Activated T-helper 2 cell treated with anti-CD3 and anti-CD28 coated beads, Interferon-gamma antibody, Interleukin-2, Interleukin-4, amounts not matched to agents 10 μg/mL and 5 μg/mL and 100 μg/mL, durations not matched to agents 14 hours and 24 hours and 36 hours (primary cell): ENCODE measurements around the gene LRRC34. TPM values are rescaled to one million over a fixed set of nuclear protein-coding genes. Genes with fewer than 3 reads are reported as not detected.

Experiments
- DNase-seq: peaks from one replicate; pipeline ENCODE4 v3.0.0; 2021; ENCODE audit warnings: low spot score
- H3K27ac Mint-ChIP-seq: one replicate; pipeline ENCODE4 v1.8.0; 2021; ENCODE audit warnings: mixed read lengths
- H3K27me3 Mint-ChIP-seq: one replicate; pipeline ENCODE4 v1.8.0; 2021; ENCODE audit warnings: low read depth, mixed read lengths
- H3K36me3 Mint-ChIP-seq: one replicate; pipeline ENCODE4 v1.8.0; 2021; ENCODE audit warnings: low read depth, mixed read lengths
- H3K4me1 Mint-ChIP-seq: one replicate; pipeline ENCODE4 v1.8.0; 2021; ENCODE audit warnings: low read depth, mixed read lengths
- H3K4me3 Mint-ChIP-seq: one replicate; pipeline ENCODE4 v1.8.0; 2021; ENCODE audit warnings: low read depth, mild to moderate bottlenecking, moderate library complexity, mixed read lengths
- H3K9me3 Mint-ChIP-seq: one replicate; pipeline ENCODE4 v1.8.0; 2021; ENCODE audit warnings: mixed read lengths
- intact Hi-C: fragments of 100-400 bp; cut with micrococcal nuclease; formaldehyde crosslinking; loops from one replicate; pipeline ENCODE4 v1.15.1; 2023
- total RNA-seq: library from RNA; stranded (reverse); gene quantifications from 2 replicates; pipeline ENCODE4 v1.2.3, GENCODE V29; 2022

The LRRC34 gene, protein sequence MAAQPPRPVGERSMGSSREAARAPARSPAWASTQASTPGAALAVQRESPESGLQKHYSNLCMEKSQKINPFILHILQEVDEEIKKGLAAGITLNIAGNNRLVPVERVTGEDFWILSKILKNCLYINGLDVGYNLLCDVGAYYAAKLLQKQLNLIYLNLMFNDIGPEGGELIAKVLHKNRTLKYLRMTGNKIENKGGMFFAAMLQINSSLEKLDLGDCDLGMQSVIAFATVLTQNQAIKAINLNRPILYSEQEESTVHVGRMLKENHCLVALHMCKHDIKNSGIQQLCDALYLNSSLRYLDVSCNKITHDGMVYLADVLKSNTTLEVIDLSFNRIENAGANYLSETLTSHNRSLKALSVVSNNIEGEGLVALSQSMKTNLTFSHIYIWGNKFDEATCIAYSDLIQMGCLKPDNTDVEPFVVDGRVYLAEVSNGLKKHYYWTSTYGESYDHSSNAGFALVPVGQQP
- 5.6 and 5.9 TPM in 2 replicates for total RNA-seq

DNA sequence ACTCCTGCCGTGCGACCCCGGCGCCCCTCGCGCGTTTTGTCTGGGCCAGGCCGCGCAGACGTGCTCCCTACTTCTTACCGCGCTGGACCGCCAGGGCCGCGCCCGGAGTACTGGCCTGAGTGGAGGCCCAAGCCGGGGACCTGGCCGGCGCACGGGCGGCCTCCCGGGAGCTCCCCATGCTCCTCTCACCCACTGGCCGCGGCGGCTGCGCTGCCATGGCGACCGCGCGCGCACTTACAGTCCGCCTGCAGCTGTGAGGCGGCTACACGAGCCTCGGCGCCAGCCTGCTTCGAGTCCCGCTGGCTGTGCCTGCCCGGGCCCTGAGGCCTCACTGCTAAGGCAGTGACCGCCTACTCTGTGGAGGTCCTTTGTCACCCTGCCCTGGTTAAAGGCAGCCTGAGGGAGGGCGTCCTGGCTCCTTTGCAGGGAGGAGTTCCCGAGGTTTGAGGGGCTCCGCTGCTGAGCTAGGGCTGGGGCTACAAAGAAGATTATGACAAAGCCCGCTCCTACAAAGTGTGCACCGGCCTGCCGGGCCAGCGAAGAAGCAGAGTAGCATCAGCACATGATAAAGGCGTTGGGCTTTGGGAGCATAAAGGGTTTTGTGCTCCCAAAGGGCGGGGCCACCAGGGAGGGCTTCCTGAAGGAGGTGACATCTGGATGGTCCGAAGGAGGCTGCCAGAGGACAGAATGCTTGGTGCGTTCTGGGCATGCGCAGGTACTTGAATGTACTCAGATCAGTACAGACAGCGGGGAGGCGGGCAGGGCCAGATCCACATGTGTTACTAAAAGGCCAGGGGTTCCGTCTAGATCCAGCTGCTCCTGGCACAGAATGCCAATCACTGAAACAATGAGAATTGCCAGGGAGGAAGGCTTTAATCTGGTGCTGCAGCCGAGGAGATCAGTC lies at the start of gene LRRC34, which contains the start of gene LRRIQ4:
TSS of gene LRRC34 (minus strand) at position 573 of the 904 bp plus-strand sequence. CDS start at position 217, 356 bp downstream.
TSS of gene LRRIQ4 (plus strand) at position 539 of the 904 bp plus-strand sequence. CDS start 9,052 bp downstream, outside the sequence.
- peak within 1 kb of the TSS; percentile 95 for H3K27ac Mint-ChIP-seq
- peaks cover 14% of the 10 kb centered on the region for H3K36me3 Mint-ChIP-seq
- peaks cover 15% of the 10 kb centered on the region for H3K27me3 Mint-ChIP-seq
- DNase-seq = peak; percentile 66
- intact Hi-C loops = loop anchor here (1.0 to 5.0 kb wide), 5 partner anchors 39 to 368 kb away; partner anchors contain the start of genes MYNN, PHC3, SEC62 and TERC
- peaks cover 37% of the 10 kb centered on the region for H3K4me1 Mint-ChIP-seq
- peak within 1 kb of the TSS; percentile 87 for H3K4me3 Mint-ChIP-seq
- peaks cover 24% of the 10 kb centered on the region for H3K9me3 Mint-ChIP-seq

DNA sequence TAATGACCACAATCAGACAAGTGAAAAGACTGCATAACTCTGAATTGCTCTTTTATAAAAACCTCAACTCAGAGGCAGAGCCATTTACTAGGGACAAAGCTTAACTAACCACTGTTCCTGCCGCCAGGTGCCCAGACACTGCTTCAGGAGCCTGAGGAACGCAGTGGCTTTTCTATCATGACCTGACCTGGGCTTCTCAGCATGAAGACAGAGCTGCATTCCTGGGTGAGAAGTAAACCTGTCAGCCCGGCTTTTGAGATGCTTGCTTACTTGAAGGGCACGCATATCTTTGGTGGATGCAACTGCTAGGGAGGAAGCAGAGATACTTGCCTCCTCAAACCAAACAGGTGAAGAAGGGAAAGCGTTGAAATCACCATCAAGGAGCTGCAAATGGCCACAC lies 49.2 kb upstream of the LRRC34 start:
- H3K27me3 Mint-ChIP-seq = peaks cover 30% of the 10 kb centered on the region
- DNase-seq = no peak
- H3K9me3 Mint-ChIP-seq = no peaks in the 10 kb centered on the region
- no peak overlapping the region for H3K27ac Mint-ChIP-seq
- no peak overlapping the region for H3K4me3 Mint-ChIP-seq
- peaks cover 11% of the 10 kb centered on the region for H3K4me1 Mint-ChIP-seq
- no peaks in the 10 kb centered on the region for H3K36me3 Mint-ChIP-seq
- intact Hi-C loops = loop anchor here (2.0 to 5.0 kb wide), 3 partner anchors 50 to 105 kb away; partner anchors contain the start of genes LRRC34, LRRIQ4 and SEC62

DNA sequence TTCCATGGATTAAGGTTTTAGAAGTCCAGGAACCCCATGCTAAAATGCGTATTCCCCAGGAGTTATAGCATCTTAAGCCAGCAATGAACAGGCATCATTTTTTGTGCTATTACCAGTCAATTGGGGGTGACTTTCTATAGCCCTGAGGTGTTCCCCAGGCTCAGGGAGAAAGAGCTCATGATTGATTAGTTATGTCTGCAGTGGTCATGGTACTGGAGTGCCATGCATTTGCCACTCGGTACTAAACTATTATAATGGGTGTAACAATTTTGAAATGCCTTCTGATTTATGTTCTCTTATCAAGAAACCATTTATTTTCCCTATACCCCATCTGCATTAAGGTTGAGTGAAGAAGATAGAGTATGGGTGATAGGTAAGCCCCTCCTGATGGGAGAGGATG lies 45.1 kb upstream of the LRRC34 start:
- H3K4me3 Mint-ChIP-seq = no peak overlapping the region
- no peaks in the 10 kb centered on the region for H3K36me3 Mint-ChIP-seq
- peaks cover 30% of the 10 kb centered on the region for H3K27me3 Mint-ChIP-seq
- no peak overlapping the region for H3K27ac Mint-ChIP-seq
- H3K9me3 Mint-ChIP-seq = no peaks in the 10 kb centered on the region
- intact Hi-C loops = no loop called here
- H3K4me1 Mint-ChIP-seq = no peaks in the 10 kb centered on the region
- DNase-seq = no peak

DNA sequence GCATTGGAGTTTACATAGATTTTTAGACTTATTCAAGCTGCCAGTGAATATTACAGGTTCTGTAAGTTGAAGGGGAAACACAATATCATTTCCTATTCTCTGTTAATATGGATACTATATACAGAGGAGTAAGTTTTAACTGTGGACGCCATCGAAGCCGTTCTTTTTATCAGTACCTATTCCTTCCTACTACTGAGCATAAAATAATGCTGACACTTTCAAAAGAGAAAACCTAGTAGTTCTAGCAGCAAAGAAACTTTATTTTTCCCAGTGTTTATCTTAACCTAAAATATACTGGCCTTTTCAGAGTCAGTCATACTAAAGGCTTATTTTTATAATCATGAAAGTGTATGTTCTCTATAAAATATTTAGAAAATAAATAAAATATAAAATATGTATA lies 42.8 kb upstream of the LRRC34 start:
- H3K9me3 Mint-ChIP-seq = no peaks in the 10 kb centered on the region
- H3K27me3 Mint-ChIP-seq = peaks cover 23% of the 10 kb centered on the region
- intact Hi-C loops = no loop called here
- no peak overlapping the region for H3K27ac Mint-ChIP-seq
- no peaks in the 10 kb centered on the region for H3K4me1 Mint-ChIP-seq
- H3K4me3 Mint-ChIP-seq = no peak overlapping the region
- no peaks in the 10 kb centered on the region for H3K36me3 Mint-ChIP-seq
- DNase-seq = no peak

DNA sequence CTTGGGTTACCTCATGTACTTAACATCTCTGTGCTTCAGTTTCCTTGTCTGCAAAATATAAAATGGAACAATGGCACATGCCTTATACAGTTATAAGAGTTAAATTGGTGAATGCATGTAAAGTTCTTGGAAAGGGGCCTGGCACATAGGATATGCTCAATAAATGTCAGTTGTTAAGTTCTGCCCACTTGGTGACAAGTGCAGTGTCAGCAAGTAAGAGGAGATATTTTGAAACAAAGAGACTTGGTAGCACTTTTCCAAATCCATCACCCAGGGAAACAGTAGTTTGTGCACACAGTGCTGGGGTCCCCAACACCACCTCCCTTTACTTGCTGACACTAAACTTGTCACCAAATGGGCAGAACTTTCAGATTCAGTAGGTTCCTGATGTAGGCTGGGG lies 37.9 kb upstream of the LRRC34 start:
- intact Hi-C loops = no loop called here
- Mint-ChIP-seq H3K4me1 (no peaks in the 10 kb centered on the region), H3K36me3 (no peaks in the 10 kb centered on the region)

DNA sequence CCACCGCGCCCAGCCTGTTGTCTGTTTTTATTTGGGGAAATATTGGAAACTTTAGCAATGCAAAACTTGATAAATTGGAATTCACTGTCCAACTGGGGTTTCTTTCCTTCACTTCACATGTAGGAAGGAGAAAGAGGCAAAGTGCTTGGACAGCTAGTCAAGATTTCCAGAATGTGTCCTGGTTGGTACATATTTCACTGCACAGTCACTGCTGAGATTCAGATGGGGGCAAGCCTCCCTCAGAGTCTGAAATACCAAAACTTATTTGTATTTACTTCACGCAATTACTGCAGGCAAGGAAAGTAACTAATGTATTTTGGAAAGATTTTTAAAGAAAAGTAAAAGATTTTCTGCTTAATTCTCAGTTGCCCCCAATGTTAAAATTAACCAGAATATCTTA lies 36.0 kb upstream of the LRRC34 start:
- Mint-ChIP-seq H3K9me3 (no peaks in the 10 kb centered on the region), H3K4me3 (no peak overlapping the region), H3K36me3 (no peaks in the 10 kb centered on the region), H3K27ac (no peak overlapping the region), H3K4me1 (no peaks in the 10 kb centered on the region), H3K27me3 (peaks cover 17% of the 10 kb centered on the region)
- intact Hi-C loops = no loop called here
- no peak for DNase-seq

More for the DNA sequence above, 37.9 kb upstream of the LRRC34 start:
- H3K9me3 Mint-ChIP-seq = no peaks in the 10 kb centered on the region
- H3K27me3 Mint-ChIP-seq = peaks cover 18% of the 10 kb centered on the region
- DNase-seq = no peak
- no peak overlapping the region for H3K27ac Mint-ChIP-seq
- H3K4me3 Mint-ChIP-seq = no peak overlapping the region

DNA sequence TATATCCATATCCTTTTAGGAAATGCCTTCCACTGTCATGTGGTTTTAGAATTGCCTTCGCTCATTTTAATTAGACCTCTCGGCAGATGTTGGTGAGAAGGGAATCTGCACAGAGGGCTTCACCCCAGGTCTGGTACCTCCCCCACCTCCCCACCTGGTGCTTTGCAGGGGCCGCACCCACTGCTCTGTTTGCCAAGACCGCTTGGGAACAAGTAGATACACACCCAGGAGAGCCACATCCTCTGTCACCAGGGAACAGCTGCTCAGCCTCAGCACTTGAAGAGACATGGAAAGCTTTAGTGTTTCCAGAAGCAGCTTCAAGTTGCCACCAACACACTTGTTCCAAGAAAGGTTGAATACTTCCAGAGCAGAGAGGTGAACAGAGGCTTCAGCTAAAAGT lies 35.2 kb upstream of the LRRC34 start:
- intact Hi-C loops = no loop called here

DNA sequence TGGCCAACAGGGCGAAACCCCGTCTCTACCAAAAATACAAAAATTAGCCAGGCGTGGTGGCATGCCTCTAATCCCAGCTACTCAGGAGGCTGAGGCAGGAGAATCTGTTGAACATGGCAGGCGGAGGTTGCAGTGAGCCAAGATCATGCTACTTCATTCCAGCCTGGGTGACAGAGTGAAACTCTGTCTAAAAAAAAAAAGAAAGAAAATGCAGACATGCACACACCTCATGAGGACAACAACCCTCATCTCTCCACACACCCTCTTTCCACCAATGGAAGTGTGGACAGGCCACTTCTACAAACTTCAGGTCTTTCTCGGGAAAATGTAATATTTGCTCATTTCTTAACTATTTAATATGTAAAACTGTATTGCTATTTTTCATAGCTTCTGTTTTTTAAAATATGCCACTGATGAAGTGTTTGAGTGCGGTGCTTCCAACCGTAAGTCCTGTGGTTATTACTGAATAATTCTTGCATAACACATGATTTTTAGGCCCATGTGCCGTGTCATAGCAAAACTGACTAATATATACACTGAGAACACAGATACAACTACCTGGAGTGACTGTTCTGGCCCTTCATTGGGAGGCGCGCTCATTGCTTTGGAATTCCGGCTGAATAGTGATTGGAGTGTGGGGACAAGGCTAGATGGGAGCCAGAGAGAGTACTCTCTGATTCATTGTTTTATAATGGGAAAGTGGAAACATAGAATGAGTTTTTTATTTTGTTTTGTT lies 33.9 kb upstream of the LRRC34 start:
- Mint-ChIP-seq H3K4me1 (no peaks in the 10 kb centered on the region), H3K27ac (no peak overlapping the region), H3K36me3 (no peaks in the 10 kb centered on the region), H3K9me3 (no peaks in the 10 kb centered on the region), H3K27me3 (peaks cover 22% of the 10 kb centered on the region), H3K4me3 (no peak overlapping the region)
- intact Hi-C loops = no loop called here
- no peak for DNase-seq

More for the DNA sequence above, 35.2 kb upstream of the LRRC34 start:
- H3K36me3 Mint-ChIP-seq = no peaks in the 10 kb centered on the region
- H3K4me3 Mint-ChIP-seq = no peak overlapping the region
- no peak for DNase-seq
- no peaks in the 10 kb centered on the region for H3K4me1 Mint-ChIP-seq
- H3K9me3 Mint-ChIP-seq = no peaks in the 10 kb centered on the region
- H3K27me3 Mint-ChIP-seq = peaks cover 20% of the 10 kb centered on the region
- no peak overlapping the region for H3K27ac Mint-ChIP-seq

DNA sequence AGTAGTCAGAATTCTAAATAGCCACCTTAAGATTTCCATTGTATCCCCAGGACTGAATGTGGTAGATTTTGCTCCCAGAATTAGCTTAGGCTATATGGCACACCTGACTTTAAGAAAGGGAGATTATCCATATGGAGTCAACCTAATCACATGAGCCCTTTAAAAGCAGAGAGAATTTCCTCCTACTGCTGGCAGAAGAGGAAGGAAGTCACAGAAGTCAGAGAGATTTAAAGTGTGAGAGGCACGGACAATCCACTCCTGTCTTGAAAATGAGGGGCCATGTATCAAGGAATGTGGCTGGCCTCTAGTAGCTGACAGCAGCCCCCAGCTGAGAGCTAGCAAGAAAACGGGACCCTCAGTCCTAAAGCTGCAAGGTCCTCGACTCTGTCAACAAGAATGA lies 30.3 kb upstream of the LRRC34 start:
- Mint-ChIP-seq H3K27me3 (peaks cover 29% of the 10 kb centered on the region), H3K27ac (no peak overlapping the region), H3K9me3 (no peaks in the 10 kb centered on the region), H3K36me3 (no peaks in the 10 kb centered on the region), H3K4me3 (no peak overlapping the region), H3K4me1 (no peaks in the 10 kb centered on the region)
- DNase-seq = no peak
- intact Hi-C loops = no loop called here

DNA sequence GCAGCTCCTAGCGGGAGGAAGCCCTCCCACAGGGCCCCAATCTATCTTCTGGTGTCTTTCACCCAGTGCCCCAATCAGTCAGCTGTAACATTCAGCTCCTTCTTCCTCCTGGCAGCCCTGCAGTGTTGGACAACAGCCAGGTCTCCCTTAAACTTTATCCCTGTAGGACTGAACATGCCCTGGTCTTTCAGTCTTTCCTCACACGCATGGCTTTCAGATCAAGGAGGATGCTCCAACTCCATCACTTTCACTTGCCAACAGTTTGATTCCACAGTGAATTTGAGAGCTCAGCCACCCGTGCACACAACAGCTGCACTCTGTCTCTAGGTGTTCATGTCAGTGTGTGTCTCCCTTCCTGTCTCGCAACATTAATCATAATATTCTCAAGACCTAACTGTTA lies 28.5 kb upstream of the LRRC34 start:
- no peak overlapping the region for H3K4me3 Mint-ChIP-seq
- no peak overlapping the region for H3K27ac Mint-ChIP-seq
- H3K4me1 Mint-ChIP-seq = no peaks in the 10 kb centered on the region
- no peaks in the 10 kb centered on the region for H3K9me3 Mint-ChIP-seq
- H3K36me3 Mint-ChIP-seq = no peaks in the 10 kb centered on the region
- H3K27me3 Mint-ChIP-seq = peaks cover 29% of the 10 kb centered on the region
- intact Hi-C loops = no loop called here
- DNase-seq = no peak

DNA sequence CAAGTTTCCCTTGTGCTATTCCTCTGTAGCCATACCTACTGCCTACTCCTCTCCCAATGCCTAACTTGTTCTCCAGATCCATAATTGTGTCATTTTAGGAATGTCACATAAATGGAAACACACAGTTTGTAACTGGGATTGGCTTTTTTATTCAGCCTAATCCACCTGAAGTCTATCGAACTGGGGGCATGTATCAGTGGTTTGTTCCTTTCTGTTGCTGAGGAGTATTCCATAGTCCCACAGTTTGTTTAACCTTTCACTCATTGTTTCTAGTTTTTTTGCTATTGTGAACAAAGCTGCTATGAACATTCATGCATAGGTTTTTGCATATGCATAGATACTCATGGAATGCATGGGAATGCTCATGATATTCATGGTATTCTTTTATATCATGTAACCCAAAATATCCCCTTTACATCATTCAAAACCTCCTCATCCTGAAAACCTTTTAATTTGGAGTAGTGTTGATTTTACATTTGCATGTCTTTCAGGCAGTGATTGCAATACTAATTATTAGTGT lies 25.9 kb upstream of the LRRC34 start:
- Mint-ChIP-seq H3K9me3 (no peaks in the 10 kb centered on the region), H3K27ac (no peak overlapping the region), H3K4me3 (no peak overlapping the region), H3K4me1 (no peaks in the 10 kb centered on the region), H3K27me3 (peaks cover 22% of the 10 kb centered on the region), H3K36me3 (no peaks in the 10 kb centered on the region)
- intact Hi-C loops = no loop called here
- DNase-seq = no peak

DNA sequence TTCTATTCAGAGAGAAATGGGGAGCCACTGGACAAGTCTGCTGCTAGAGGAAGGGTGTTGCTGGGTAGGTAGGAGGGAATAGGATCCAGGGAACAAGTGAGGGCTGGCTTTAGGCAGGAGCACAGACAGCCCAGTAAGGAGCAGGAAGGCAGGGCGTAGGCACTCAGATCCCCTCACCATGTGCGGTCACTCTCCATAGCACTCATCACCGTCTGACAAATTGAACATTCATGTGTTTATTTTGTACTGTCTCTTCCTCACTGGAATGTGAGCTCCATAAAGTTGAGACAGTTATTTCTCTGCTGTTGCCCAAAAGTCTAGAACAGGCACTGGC lies 24.2 kb upstream of the LRRC34 start:
- intact Hi-C loops = no loop called here

More for the DNA sequence above, 24.2 kb upstream of the LRRC34 start:
- H3K9me3 Mint-ChIP-seq = no peaks in the 10 kb centered on the region
- no peak for DNase-seq
- no peaks in the 10 kb centered on the region for H3K4me1 Mint-ChIP-seq
- no peak overlapping the region for H3K27ac Mint-ChIP-seq
- H3K36me3 Mint-ChIP-seq = no peaks in the 10 kb centered on the region
- H3K4me3 Mint-ChIP-seq = no peak overlapping the region
- peaks cover 19% of the 10 kb centered on the region for H3K27me3 Mint-ChIP-seq
